WTC11 (cell line): ENCODE results near the gene ARHGAP45. TPM values are rescaled to one million over a fixed set of nuclear protein-coding genes. Genes with fewer than 3 reads are reported as not detected.

ENCODE experiments used
- ATAC-seq: fragments of 200-7000 bp; cut with Tn5 transposase; 2 replicates; pipeline ENCODE4 v1.10.0; 2021; ENCODE audit warnings: mild to moderate bottlenecking, moderate library complexity
- CTCF ChIA-PET: fragments of 300-600 bp; sonication (Branson Sonifier 250); formaldehyde crosslinking; loops from one replicate; lab custom pipeline; 2021; ENCODE audit warnings: antibody characterized with exemption; lab: Charles Lee
- POLR2A ChIA-PET: fragments of 350-600 bp; sonication (Branson Sonifier 250); formaldehyde crosslinking; loops from one replicate; lab custom pipeline; 2021; ENCODE audit warnings: antibody characterized with exemption; lab: Charles Lee
- DNase-seq: peaks from one replicate; pipeline ENCODE4 v3.0.0; 2021; ENCODE audit warnings: low spot score
- H3K27ac Mint-ChIP-seq: 2 replicates; pipeline ENCODE4 v1.8.0; 2021; ENCODE audit warnings: mixed read lengths
- H3K27me3 Mint-ChIP-seq: 2 replicates; pipeline ENCODE4 v1.8.0; 2021; ENCODE audit warnings: low read depth, mild to moderate bottlenecking, moderate library complexity, mixed read lengths
- H3K36me3 Mint-ChIP-seq: 2 replicates; pipeline ENCODE4 v1.8.0; 2021; ENCODE audit warnings: mixed read lengths
- H3K4me1 Mint-ChIP-seq: 2 replicates; pipeline ENCODE4 v1.8.0; 2022; ENCODE audit warnings: mixed read lengths
- H3K4me3 Mint-ChIP-seq: 2 replicates; pipeline ENCODE4 v1.8.0; 2021; ENCODE audit warnings: mild to moderate bottlenecking, moderate library complexity, mixed read lengths
- H3K9me3 Mint-ChIP-seq: 2 replicates; pipeline ENCODE4 v1.8.0; 2021; ENCODE audit warnings: mixed read lengths
- FOXP1 ChIP-seq: sonication (generic); formaldehyde crosslinking; IDR thresholded peaks from 2 replicates; pipeline ENCODE4 v1.8.0; 2022; ENCODE audit warnings: missing genetic modification reagents, mild to moderate bottlenecking, moderate library complexity, borderline replicate concordance
- NR2C2 ChIP-seq: sonication (generic); formaldehyde crosslinking; IDR thresholded peaks from 2 replicates; pipeline ENCODE4 v1.8.0; 2022; ENCODE audit warnings: mild to moderate bottlenecking, missing genetic modification reagents
- RORB ChIP-seq: fragments of 250-450 bp; sonication (Bioruptor Pico); IDR thresholded peaks from 2 replicates; pipeline ENCODE4 v1.9.0; 2021; ENCODE audit warnings: mild to moderate bottlenecking
- ZNF396 ChIP-seq: fragments of 250-450 bp; sonication (Bioruptor Pico); IDR thresholded peaks from 2 replicates; pipeline ENCODE4 v1.8.0; 2021; ENCODE audit warnings: mild to moderate bottlenecking, moderate library complexity, borderline replicate concordance
- ZNF423 ChIP-seq: fragments of 250-450 bp; sonication (Bioruptor Pico); IDR thresholded peaks from 2 replicates; pipeline ENCODE4 v2.1.2; 2022; ENCODE audit warnings: mild to moderate bottlenecking, moderate library complexity
- ZNF671 ChIP-seq: fragments of 250-450 bp; sonication (Bioruptor Pico); IDR thresholded peaks from 2 replicates; pipeline ENCODE4 v1.8.0; 2021; ENCODE audit warnings: mild to moderate bottlenecking
- total RNA-seq: library from RNA; stranded (reverse); gene quantifications from 3 replicates; pipeline ENCODE4 v1.2.3, GENCODE V29; 2021
- TF ChIP-seq, protein P1 (sequence below): sonication (generic); formaldehyde crosslinking; IDR thresholded peaks from 2 replicates; pipeline ENCODE4 v1.8.1; 2023; ENCODE audit warnings: mild to moderate bottlenecking, missing genetic modification reagents, borderline replicate concordance
- TF ChIP-seq, protein P2 (sequence below): sonication (generic); formaldehyde crosslinking; IDR thresholded peaks from 2 replicates; pipeline ENCODE4 v1.8.0; 2022; ENCODE audit warnings: mild to moderate bottlenecking, missing genetic modification reagents
- TF ChIP-seq, protein P3 (sequence below): sonication (generic); formaldehyde crosslinking; IDR thresholded peaks from 2 replicates; pipeline ENCODE4 v1.8.1; 2022; ENCODE audit warnings: mild to moderate bottlenecking, moderate library complexity, missing genetic modification reagents
- TF ChIP-seq, protein P4 (sequence below): fragments of 200-600 bp; IDR thresholded peaks from 2 replicates; pipeline ENCODE4 v1.8.0; 2022; ENCODE audit warnings: antibody characterized with exemption
- TF ChIP-seq, protein P5 (sequence below): sonication (generic); formaldehyde crosslinking; conservative IDR thresholded peaks from 2 replicates; pipeline ENCODE4 v1.8.1; 2022; ENCODE audit warnings: mild to moderate bottlenecking, missing genetic modification reagents
- TF ChIP-seq, protein P6 (sequence below): fragments of 250-450 bp; sonication (Bioruptor Pico); IDR thresholded peaks from 2 replicates; pipeline ENCODE4 v2.1.2; 2022; ENCODE audit warnings: mild to moderate bottlenecking, moderate library complexity
- TF ChIP-seq, protein P7 (sequence below): sonication (generic); formaldehyde crosslinking; IDR thresholded peaks from 2 replicates; pipeline ENCODE4 v1.8.1; 2022; ENCODE audit warnings: low read depth, mild to moderate bottlenecking, moderate library complexity, missing genetic modification reagents, borderline replicate concordance

Gene ARHGAP45
- total RNA-seq, 1 experiment from 2014 or later = 40.9 TPM

DNA sequence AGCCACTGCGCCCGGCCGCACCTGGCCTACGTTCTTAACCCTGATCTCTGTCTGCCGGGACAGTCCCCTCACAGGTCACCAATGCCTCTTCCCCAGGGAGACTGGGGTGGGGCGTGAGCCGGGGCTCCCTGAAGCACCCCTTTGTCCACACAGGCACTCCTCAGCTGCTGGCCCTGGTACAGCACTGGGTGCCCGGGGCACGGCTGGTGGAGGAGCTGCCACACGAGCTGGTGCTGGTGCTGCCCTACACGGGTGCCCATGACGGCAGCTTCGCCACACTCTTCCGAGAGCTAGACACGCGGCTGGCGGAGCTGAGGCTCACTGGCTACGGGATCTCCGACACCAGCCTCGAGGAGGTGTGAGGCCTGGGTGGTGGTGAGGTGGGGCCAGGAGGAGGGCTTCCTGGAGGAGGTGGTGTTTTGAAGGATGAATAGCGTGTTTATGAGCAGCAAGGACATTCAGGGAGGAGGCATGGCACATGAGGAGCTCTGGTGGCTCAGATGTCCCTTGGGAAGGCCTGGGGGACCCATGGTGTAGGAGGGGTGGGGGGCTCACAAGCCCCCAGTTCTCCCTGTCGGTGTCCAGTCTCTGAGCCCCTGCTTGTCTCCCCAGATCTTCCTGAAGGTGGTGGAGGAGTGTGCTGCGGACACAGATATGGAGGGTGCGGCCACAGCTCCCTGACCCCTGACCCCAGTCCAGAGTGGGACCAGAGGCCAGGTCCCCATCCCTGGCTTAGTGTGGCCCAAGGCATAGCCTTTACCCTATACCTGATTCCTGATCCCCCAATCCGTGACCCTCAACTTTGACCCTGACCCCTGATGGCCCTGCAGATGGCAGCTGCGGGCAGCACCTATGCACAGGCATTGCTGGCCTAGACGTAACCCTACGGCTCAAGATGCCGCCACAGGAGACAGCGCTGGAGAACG is 13.5 kb upstream of the ARHGAP45 start (continued):
- TF ChIP-seq, protein P1, sequence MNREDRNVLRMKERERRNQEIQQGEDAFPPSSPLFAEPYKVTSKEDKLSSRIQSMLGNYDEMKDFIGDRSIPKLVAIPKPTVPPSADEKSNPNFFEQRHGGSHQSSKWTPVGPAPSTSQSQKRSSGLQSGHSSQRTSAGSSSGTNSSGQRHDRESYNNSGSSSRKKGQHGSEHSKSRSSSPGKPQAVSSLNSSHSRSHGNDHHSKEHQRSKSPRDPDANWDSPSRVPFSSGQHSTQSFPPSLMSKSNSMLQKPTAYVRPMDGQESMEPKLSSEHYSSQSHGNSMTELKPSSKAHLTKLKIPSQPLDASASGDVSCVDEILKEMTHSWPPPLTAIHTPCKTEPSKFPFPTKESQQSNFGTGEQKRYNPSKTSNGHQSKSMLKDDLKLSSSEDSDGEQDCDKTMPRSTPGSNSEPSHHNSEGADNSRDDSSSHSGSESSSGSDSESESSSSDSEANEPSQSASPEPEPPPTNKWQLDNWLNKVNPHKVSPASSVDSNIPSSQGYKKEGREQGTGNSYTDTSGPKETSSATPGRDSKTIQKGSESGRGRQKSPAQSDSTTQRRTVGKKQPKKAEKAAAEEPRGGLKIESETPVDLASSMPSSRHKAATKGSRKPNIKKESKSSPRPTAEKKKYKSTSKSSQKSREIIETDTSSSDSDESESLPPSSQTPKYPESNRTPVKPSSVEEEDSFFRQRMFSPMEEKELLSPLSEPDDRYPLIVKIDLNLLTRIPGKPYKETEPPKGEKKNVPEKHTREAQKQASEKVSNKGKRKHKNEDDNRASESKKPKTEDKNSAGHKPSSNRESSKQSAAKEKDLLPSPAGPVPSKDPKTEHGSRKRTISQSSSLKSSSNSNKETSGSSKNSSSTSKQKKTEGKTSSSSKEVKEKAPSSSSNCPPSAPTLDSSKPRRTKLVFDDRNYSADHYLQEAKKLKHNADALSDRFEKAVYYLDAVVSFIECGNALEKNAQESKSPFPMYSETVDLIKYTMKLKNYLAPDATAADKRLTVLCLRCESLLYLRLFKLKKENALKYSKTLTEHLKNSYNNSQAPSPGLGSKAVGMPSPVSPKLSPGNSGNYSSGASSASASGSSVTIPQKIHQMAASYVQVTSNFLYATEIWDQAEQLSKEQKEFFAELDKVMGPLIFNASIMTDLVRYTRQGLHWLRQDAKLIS (CRISPR knock-in tag) = no peak
- TF ChIP-seq, protein P2, sequence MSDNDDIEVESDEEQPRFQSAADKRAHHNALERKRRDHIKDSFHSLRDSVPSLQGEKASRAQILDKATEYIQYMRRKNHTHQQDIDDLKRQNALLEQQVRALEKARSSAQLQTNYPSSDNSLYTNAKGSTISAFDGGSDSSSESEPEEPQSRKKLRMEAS (CRISPR knock-in tag) = no peak
- TF ChIP-seq ZNF671 (no peak), ZNF396 (CRISPR knock-in tag) (no peak), RORB (CRISPR knock-in tag) (no peak), ZNF423 (CRISPR knock-in tag) (no peak), NR2C2 (CRISPR knock-in tag) (no peak)
- TF ChIP-seq, protein P3, sequence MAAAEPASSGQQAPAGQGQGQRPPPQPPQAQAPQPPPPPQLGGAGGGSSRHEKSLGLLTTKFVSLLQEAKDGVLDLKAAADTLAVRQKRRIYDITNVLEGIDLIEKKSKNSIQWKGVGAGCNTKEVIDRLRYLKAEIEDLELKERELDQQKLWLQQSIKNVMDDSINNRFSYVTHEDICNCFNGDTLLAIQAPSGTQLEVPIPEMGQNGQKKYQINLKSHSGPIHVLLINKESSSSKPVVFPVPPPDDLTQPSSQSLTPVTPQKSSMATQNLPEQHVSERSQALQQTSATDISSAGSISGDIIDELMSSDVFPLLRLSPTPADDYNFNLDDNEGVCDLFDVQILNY (CRISPR knock-in tag) = no peak
- TF ChIP-seq, protein P4, sequence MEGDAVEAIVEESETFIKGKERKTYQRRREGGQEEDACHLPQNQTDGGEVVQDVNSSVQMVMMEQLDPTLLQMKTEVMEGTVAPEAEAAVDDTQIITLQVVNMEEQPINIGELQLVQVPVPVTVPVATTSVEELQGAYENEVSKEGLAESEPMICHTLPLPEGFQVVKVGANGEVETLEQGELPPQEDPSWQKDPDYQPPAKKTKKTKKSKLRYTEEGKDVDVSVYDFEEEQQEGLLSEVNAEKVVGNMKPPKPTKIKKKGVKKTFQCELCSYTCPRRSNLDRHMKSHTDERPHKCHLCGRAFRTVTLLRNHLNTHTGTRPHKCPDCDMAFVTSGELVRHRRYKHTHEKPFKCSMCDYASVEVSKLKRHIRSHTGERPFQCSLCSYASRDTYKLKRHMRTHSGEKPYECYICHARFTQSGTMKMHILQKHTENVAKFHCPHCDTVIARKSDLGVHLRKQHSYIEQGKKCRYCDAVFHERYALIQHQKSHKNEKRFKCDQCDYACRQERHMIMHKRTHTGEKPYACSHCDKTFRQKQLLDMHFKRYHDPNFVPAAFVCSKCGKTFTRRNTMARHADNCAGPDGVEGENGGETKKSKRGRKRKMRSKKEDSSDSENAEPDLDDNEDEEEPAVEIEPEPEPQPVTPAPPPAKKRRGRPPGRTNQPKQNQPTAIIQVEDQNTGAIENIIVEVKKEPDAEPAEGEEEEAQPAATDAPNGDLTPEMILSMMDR = no peak
- TF ChIP-seq, all 79 proteins: peak for 0

DNA sequence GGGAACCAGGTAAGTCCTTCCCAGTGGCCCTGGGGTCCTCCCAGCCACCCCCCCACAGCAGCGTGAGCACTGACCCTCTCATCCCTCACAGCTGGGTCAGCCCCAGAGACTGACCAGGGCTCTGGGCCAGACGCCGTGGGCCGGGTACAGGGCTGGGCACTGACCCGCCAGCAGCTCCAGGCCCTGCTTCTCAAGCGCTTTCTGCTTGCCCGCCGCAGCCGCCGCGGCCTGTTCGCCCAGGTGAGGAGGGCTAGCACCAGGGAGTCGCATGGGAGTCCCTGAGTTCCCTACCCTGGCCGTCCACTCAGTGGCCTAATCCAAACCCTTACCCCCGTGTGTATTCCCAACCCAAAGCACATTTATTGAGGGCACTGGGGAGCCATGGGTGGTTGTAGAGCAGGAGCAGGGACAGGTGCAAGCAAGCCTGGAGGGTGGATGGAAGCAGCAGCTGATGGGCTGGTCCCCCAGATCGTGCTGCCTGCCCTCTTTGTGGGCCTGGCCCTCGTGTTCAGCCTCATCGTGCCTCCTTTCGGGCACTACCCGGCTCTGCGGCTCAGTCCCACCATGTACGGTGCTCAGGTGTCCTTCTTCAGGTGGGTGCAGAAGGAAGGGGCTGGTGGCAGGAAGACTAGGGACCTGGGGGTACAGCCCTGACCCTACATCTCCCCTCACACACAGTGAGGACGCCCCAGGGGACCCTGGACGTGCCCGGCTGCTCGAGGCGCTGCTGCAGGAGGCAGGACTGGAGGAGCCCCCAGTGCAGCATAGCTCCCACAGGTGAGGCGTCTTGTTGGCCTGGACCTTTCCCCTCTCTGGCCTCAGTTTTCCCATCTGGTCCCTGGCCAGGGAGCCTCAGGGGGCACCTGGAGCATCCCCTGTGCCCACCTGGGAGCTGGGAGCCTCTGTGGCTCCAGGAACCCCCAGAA is 12.6 kb upstream of the ARHGAP45 start:
- Mint-ChIP-seq H3K27me3 (peaks cover 4% of the 10 kb centered on the region), H3K4me1 (no peaks in the 10 kb centered on the region), H3K36me3 (peaks cover 34% of the 10 kb centered on the region), H3K9me3 (peaks cover 25% of the 10 kb centered on the region), H3K27ac (no peak overlapping the region), H3K4me3 (no peak overlapping the region)
- POLR2A ChIA-PET = no interaction called here
- CTCF ChIA-PET = interaction anchor here (1.3 to 2.9 kb wide), 2 partner anchors 11 to 190 kb away, joined by 3 to 8 read pairs; no protein-coding TSS in a partner anchor
- DNase-seq (no peak), ATAC-seq (no peak)
- TF ChIP-seq, protein P5, sequence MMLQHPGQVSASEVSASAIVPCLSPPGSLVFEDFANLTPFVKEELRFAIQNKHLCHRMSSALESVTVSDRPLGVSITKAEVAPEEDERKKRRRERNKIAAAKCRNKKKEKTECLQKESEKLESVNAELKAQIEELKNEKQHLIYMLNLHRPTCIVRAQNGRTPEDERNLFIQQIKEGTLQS (CRISPR knock-in tag) = no peak
- TF ChIP-seq FOXP1 (CRISPR knock-in tag) = no peak
- TF ChIP-seq, protein P6, sequence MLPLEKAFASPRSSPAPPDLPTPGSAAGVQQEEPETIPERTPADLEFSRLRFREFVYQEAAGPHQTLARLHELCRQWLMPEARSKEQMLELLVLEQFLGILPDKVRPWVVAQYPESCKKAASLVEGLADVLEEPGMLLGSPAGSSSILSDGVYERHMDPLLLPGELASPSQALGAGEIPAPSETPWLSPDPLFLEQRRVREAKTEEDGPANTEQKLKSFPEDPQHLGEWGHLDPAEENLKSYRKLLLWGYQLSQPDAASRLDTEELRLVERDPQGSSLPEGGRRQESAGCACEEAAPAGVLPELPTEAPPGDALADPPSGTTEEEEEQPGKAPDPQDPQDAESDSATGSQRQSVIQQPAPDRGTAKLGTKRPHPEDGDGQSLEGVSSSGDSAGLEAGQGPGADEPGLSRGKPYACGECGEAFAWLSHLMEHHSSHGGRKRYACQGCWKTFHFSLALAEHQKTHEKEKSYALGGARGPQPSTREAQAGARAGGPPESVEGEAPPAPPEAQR (CRISPR knock-in tag) = no peak
- TF ChIP-seq, protein P7, sequence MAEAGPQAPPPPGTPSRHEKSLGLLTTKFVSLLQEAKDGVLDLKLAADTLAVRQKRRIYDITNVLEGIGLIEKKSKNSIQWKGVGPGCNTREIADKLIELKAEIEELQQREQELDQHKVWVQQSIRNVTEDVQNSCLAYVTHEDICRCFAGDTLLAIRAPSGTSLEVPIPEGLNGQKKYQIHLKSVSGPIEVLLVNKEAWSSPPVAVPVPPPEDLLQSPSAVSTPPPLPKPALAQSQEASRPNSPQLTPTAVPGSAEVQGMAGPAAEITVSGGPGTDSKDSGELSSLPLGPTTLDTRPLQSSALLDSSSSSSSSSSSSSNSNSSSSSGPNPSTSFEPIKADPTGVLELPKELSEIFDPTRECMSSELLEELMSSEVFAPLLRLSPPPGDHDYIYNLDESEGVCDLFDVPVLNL (CRISPR knock-in tag) = no peak
- TF ChIP-seq, protein P1 (CRISPR knock-in tag) = no peak
- TF ChIP-seq, protein P2 (CRISPR knock-in tag) = no peak
